GM21528 (cell line): Measurements from ENCODE around the gene CETN1.

Experiments
- ATAC-seq: cut with Tn5 transposase; IDR thresholded peaks from one replicate; pipeline ENCODE4 v1.9.1; 2021; ENCODE audit warnings: mild to moderate bottlenecking, moderate library complexity; ENCODE audit not compliant: unreplicated experiment, low FRiP score

CETN1 gene

DNA sequence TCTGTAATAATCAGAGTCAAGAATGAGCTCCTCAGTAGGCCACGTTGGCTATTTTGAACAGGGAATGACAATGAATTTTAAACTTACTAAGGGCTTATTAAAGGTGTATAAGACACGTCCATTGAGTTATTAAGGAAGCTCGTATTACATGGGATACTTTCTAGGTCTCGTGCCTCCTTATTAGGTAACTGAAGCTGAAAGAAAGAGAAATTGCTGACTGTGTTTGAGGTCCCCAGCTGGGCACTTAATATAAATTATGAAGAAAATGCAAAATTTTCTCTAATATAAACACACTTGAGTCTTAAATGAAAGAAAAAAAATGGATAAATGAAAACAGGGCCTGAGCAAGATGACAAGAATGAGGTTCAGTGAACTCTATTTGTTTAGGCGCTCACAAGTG lies 38.4 kb downstream of the CETN1 start:
- ATAC-seq = no peak

GRCh38 chr18:621291-622043 lies 41.3 kb downstream of the CETN1 start:
- ATAC-seq = no peak

DNA sequence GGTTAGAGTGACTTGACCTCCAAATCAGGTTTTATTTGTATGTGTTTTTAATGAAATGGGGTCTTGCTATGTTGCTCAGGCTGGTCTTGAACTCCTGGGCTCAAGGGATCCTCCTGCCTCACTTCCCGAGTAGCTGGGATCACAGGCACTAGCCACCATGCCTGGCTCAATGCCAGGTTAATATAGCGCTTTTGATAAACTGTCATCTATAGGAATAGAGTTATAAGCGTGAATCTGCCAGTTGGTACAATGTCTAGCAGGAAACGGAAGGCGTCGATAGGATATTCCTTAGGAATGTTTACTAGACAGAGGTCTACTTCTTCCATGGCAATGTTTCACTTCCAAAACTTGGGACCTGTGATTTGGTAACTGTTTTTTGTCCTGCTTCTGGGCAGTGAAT lies 42.1 kb downstream of the CETN1 start:
- no peak for ATAC-seq

DNA sequence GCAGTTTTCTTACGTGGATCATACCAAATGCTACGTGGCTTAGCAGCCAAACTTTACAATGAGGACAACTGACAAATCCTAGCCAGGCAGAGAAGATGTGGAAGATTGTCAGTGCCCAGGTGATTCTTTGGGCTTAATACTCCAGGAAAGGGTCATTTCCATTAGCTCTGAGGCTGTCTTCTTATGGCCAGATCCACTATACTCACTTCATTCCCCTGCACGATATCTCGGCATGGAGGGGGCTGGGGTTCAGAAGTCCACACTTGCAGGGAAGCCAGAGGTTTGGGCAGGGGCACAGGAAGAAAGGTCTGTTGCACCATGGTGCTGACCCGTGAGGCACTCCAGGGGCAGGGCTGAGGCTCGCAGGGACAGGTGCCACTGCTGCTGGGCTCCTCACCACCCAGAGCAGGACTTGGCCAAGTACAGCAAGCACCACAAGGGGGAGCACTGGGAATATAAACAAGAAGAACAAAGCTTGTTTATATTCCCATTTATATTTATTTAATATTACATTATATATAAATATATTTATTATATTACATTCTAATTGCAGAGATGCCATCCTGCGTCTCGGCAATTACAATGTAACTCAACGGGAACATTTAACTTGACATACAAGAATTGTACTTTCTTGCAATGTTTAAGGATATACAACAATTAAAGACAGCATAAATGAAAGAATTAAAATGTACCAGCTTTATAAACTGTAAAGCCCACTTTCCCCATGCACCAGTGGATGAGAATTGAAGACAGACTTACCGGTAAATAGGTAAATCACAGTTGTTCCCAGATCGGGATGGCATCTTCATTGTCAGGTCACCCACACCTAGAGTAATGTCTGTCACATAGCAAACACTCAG lies 43.8 kb downstream of the CETN1 start:
- no peak for ATAC-seq

- ATAC-seq = no peak
Observed at GRCh38 chr18:627231-627630, 47.1 kb downstream of the CETN1 start.

GRCh38 chr18:629269-630150 lies 49.3 kb downstream of the CETN1 start:
- ATAC-seq = no peak

DNA sequence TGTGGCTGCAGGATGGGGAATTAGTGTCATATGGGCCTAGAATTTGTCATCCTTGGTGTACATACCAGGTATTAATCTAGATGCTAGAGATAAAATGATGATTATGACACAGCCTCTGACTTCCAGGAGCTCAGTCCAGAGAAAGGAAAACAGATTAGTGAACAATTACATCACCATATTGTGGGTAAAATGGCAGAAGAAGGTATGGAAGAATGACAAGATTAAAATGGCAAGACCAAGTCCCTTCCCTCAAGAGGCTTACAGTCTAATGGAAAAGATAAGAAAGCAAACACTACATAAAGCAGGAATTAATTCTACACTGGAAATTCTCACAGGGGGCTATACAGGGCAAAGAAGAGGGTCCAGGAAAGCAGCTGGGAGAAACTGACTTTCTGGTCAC lies 51.4 kb downstream of the CETN1 start:
- no peak for ATAC-seq
